Dedifferentiated amniotic fluid mesenchymal stem cell (primary cell): ENCODE measurements around the gene COMMD10.

ENCODE experiments used
- DNase-seq: peaks from one replicate; pipeline ENCODE4 v3.0.0-alpha.2; 2016; ENCODE audit errors: extremely low spot score

Gene COMMD10

GRCh38 chr5:116216246-116216645 is 131.4 kb downstream of the COMMD10 start:
- DNase-seq = no peak

GRCh38 chr5:116225281-116225922 is 140.6 kb downstream of the COMMD10 start:
- no peak for DNase-seq

- DNase-seq = no peak
These were observed 144.4 kb downstream of the COMMD10 start for GRCh38 chr5:116229131-116229689.

GRCh38 chr5:116231288-116231687 is 146.5 kb downstream of the COMMD10 start:
- no peak for DNase-seq

GRCh38 chr5:116234681-116235080 is 149.9 kb downstream of the COMMD10 start:
- DNase-seq = no peak

GRCh38 chr5:116237917-116238500 is 153.2 kb downstream of the COMMD10 start:
- no peak for DNase-seq

GRCh38 chr5:116242343-116242742 is 157.5 kb downstream of the COMMD10 start:
- DNase-seq = no peak

- no peak for DNase-seq
These were observed 163.6 kb downstream of the COMMD10 start for GRCh38 chr5:116248432-116248831.

GRCh38 chr5:116249648-116250047 is 164.8 kb downstream of the COMMD10 start:
- DNase-seq = no peak

GRCh38 chr5:116256717-116257116 is 171.9 kb downstream of the COMMD10 start:
- no peak for DNase-seq

GRCh38 chr5:116265471-116265870 is 180.6 kb downstream of the COMMD10 start:
- DNase-seq = no peak

GRCh38 chr5:116271446-116272025 is 186.7 kb downstream of the COMMD10 start:
- no peak for DNase-seq

- no peak for DNase-seq
These were observed 187.6 kb downstream of the COMMD10 start for GRCh38 chr5:116272281-116272941.

- DNase-seq = no peak
These were observed 188.8 kb downstream of the COMMD10 start for GRCh38 chr5:116273448-116274242.

- DNase-seq = no peak
These were observed 189.4 kb downstream of the COMMD10 start for GRCh38 chr5:116274251-116274650.

- DNase-seq = no peak
These were observed 190.5 kb downstream of the COMMD10 start for GRCh38 chr5:116275282-116275681.

GRCh38 chr5:116276952-116277351 is 192.1 kb downstream of the COMMD10 start:
- no peak for DNase-seq

- no peak for DNase-seq
These were observed 195.5 kb downstream of the COMMD10 start for GRCh38 chr5:116280149-116280803.

- no peak for DNase-seq
These were observed 196.5 kb downstream of the COMMD10 start for GRCh38 chr5:116281309-116281708.

GRCh38 chr5:116288524-116288923 is 203.7 kb downstream of the COMMD10 start:
- no peak for DNase-seq

GRCh38 chr5:116289276-116289675 is 204.5 kb downstream of the COMMD10 start:
- DNase-seq = no peak
